SK-N-SH treated with all-trans-retinoic acid at 6 μM for 48 hours (cell line): ENCODE measurements around the gene TYW1B.
"Not testable (repeated sequence)": the region's sequence is repeated elsewhere in the genome, so short reads cannot be mapped to it uniquely, and the experiment has no call there.

ENCODE experiments used
- ATAC-seq: fragments of 200-7000 bp; cut with Tn5 transposase; 3 replicates; pipeline ENCODE4 v1.9.1; 2020; ENCODE audit warnings: mild to moderate bottlenecking, moderate library complexity
- ARNTL ChIP-seq: fragments of 450-650 bp; formaldehyde crosslinking; IDR thresholded peaks from 2 replicates; pipeline ENCODE4 v1.5.0; 2020; ENCODE audit warnings: low read depth, mild to moderate bottlenecking, moderate library complexity, borderline replicate concordance
- BACH2 ChIP-seq: fragments of 250-450 bp; sonication (Bioruptor Pico); IDR thresholded peaks from 2 replicates; pipeline ENCODE4 v1.9.0; 2021; ENCODE audit warnings: mild to moderate bottlenecking, borderline replicate concordance
- CSDC2 ChIP-seq: fragments of 250-450 bp; sonication (Bioruptor Pico); IDR thresholded peaks from 2 replicates; pipeline ENCODE4 v1.5.0; 2020; ENCODE audit warnings: mild to moderate bottlenecking, moderate library complexity
- CSRNP3 ChIP-seq: fragments of 250-450 bp; sonication (Bioruptor Pico); IDR thresholded peaks from 2 replicates; pipeline ENCODE4 v1.5.1; 2021; ENCODE audit warnings: mild to moderate bottlenecking, moderate library complexity
- ESRRG ChIP-seq: fragments of 250-450 bp; sonication (Bioruptor Pico); IDR thresholded peaks from 2 replicates; pipeline ENCODE4 v1.6.1; 2021; ENCODE audit warnings: mild to moderate bottlenecking
- GLIS3 ChIP-seq: fragments of 250-450 bp; sonication (Bioruptor Pico); IDR thresholded peaks from 2 replicates; pipeline ENCODE4 v1.5.0; 2020; ENCODE audit warnings: mild to moderate bottlenecking, moderate library complexity
- ISL1 ChIP-seq: fragments of 250-450 bp; sonication (Bioruptor Pico); IDR thresholded peaks from 2 replicates; pipeline ENCODE4 v2.1.2; 2022; ENCODE audit warnings: mild to moderate bottlenecking, moderate library complexity
- POU6F1 ChIP-seq: fragments of 250-450 bp; sonication (Bioruptor Pico); IDR thresholded peaks from 2 replicates; pipeline ENCODE4 v1.8.0; 2021; ENCODE audit warnings: low read depth, mild to moderate bottlenecking, moderate library complexity, borderline replicate concordance
- PPARA ChIP-seq: fragments of 250-450 bp; sonication (Bioruptor Pico); IDR thresholded peaks from 2 replicates; pipeline ENCODE4 v1.5.0; 2020; ENCODE audit warnings: mild to moderate bottlenecking, borderline replicate concordance
- RARB ChIP-seq: fragments of 250-450 bp; sonication (Bioruptor Pico); IDR thresholded peaks from 2 replicates; pipeline ENCODE4 v1.8.0; 2021; ENCODE audit warnings: mild to moderate bottlenecking, moderate library complexity
- SNAI2 ChIP-seq: fragments of 250-450 bp; sonication (Bioruptor Pico); IDR thresholded peaks from 2 replicates; pipeline ENCODE4 v1.5.0; 2020; ENCODE audit warnings: mild to moderate bottlenecking, moderate library complexity
- TOX ChIP-seq: fragments of 250-450 bp; sonication (Bioruptor Pico); IDR thresholded peaks from 2 replicates; pipeline ENCODE4 v1.8.0; 2021; ENCODE audit warnings: mild to moderate bottlenecking, moderate library complexity, borderline replicate concordance
- ZC3H10 ChIP-seq: fragments of 250-450 bp; sonication (Bioruptor Pico); IDR thresholded peaks from 2 replicates; pipeline ENCODE4 v1.5.1; 2021; ENCODE audit warnings: mild to moderate bottlenecking, moderate library complexity
- ZFP3 ChIP-seq: fragments of 250-450 bp; sonication (Bioruptor Pico); IDR thresholded peaks from 2 replicates; pipeline ENCODE4 v1.5.0; 2020; ENCODE audit warnings: mild to moderate bottlenecking, moderate library complexity
- ZFP30 ChIP-seq: fragments of 450-650 bp; formaldehyde crosslinking; IDR thresholded peaks from 2 replicates; pipeline ENCODE4 v1.5.0; 2022; ENCODE audit warnings: mild to moderate bottlenecking, moderate library complexity
- ZNF70 ChIP-seq: fragments of 450-650 bp; formaldehyde crosslinking; IDR thresholded peaks from 2 replicates; pipeline ENCODE4 v1.5.0; 2020; ENCODE audit warnings: mild to moderate bottlenecking, moderate library complexity
- ZNF8 ChIP-seq: fragments of 450-650 bp; formaldehyde crosslinking; IDR thresholded peaks from 2 replicates; pipeline ENCODE4 v1.5.0; 2020; ENCODE audit warnings: mild to moderate bottlenecking, moderate library complexity
- TF ChIP-seq, protein P1 (sequence below): fragments of 250-450 bp; sonication (Bioruptor Pico); IDR thresholded peaks from 2 replicates; pipeline ENCODE4 v1.8.0; 2020; ENCODE audit warnings: mild to moderate bottlenecking, moderate library complexity, borderline replicate concordance
- TF ChIP-seq, protein P2 (sequence below): fragments of 250-450 bp; sonication (Bioruptor Pico); IDR thresholded peaks from 2 replicates; pipeline ENCODE4 v1.5.1; 2020; ENCODE audit warnings: low read depth, mild to moderate bottlenecking, moderate library complexity
- TF ChIP-seq, protein P3 (sequence below): fragments of 250-450 bp; sonication (Bioruptor Pico); IDR thresholded peaks from 2 replicates; pipeline ENCODE4 v1.5.0; 2020; ENCODE audit warnings: mild to moderate bottlenecking, moderate library complexity

TYW1B gene

DNA sequence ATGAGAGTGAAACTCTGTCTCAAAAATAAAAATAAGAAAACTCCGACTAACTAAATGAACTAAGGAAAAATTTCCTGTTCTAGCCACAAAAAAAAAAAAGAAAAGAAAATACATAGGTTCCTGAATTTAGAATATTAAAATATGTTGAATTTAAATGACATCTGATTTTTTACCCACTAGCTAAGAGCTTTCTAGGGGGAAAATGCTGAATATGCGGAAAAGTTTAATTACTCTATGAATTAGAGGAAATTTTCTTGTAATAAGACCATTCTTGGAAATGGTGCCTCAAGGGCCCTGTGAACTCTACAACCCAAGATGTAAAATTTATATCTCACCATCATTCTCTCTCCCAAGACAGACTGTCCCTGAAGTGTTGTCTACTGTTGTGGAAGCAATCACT lies 250.9 kb downstream of the TYW1B start:
- no peak for TF ChIP-seq ESRRG
- no peak for TF ChIP-seq TOX (CRISPR knock-in tag)
- no peak for TF ChIP-seq ZFP3 (CRISPR knock-in tag)
- no peak for TF ChIP-seq SNAI2
- no peak for TF ChIP-seq ARNTL (CRISPR knock-in tag)
- TF ChIP-seq ISL1 (CRISPR knock-in tag): no peak
- TF ChIP-seq POU6F1 (CRISPR knock-in tag): no peak
- TF ChIP-seq, protein P1, sequence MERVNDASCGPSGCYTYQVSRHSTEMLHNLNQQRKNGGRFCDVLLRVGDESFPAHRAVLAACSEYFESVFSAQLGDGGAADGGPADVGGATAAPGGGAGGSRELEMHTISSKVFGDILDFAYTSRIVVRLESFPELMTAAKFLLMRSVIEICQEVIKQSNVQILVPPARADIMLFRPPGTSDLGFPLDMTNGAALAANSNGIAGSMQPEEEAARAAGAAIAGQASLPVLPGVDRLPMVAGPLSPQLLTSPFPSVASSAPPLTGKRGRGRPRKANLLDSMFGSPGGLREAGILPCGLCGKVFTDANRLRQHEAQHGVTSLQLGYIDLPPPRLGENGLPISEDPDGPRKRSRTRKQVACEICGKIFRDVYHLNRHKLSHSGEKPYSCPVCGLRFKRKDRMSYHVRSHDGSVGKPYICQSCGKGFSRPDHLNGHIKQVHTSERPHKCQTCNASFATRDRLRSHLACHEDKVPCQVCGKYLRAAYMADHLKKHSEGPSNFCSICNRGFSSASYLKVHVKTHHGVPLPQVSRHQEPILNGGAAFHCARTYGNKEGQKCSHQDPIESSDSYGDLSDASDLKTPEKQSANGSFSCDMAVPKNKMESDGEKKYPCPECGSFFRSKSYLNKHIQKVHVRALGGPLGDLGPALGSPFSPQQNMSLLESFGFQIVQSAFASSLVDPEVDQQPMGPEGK (CRISPR knock-in tag): no peak
- TF ChIP-seq ZC3H10 (CRISPR knock-in tag): no peak
- no peak for TF ChIP-seq ZNF8 (CRISPR knock-in tag)
- TF ChIP-seq RARB (CRISPR knock-in tag): no peak
- no peak for TF ChIP-seq BACH2
- no peak for TF ChIP-seq ZNF70 (CRISPR knock-in tag)
- TF ChIP-seq CSRNP3 (CRISPR knock-in tag): no peak
- TF ChIP-seq PPARA (CRISPR knock-in tag): no peak
- no peak for TF ChIP-seq ZFP30 (CRISPR knock-in tag)
- TF ChIP-seq CSDC2 (CRISPR knock-in tag): no peak
- TF ChIP-seq, protein P2, sequence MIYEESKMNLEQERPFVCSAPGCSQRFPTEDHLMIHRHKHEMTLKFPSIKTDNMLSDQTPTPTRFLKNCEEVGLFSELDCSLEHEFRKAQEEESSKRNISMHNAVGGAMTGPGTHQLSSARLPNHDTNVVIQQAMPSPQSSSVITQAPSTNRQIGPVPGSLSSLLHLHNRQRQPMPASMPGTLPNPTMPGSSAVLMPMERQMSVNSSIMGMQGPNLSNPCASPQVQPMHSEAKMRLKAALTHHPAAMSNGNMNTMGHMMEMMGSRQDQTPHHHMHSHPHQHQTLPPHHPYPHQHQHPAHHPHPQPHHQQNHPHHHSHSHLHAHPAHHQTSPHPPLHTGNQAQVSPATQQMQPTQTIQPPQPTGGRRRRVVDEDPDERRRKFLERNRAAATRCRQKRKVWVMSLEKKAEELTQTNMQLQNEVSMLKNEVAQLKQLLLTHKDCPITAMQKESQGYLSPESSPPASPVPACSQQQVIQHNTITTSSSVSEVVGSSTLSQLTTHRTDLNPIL (CRISPR knock-in tag): no peak
- TF ChIP-seq GLIS3 (CRISPR knock-in tag): no peak
- TF ChIP-seq, protein P3, sequence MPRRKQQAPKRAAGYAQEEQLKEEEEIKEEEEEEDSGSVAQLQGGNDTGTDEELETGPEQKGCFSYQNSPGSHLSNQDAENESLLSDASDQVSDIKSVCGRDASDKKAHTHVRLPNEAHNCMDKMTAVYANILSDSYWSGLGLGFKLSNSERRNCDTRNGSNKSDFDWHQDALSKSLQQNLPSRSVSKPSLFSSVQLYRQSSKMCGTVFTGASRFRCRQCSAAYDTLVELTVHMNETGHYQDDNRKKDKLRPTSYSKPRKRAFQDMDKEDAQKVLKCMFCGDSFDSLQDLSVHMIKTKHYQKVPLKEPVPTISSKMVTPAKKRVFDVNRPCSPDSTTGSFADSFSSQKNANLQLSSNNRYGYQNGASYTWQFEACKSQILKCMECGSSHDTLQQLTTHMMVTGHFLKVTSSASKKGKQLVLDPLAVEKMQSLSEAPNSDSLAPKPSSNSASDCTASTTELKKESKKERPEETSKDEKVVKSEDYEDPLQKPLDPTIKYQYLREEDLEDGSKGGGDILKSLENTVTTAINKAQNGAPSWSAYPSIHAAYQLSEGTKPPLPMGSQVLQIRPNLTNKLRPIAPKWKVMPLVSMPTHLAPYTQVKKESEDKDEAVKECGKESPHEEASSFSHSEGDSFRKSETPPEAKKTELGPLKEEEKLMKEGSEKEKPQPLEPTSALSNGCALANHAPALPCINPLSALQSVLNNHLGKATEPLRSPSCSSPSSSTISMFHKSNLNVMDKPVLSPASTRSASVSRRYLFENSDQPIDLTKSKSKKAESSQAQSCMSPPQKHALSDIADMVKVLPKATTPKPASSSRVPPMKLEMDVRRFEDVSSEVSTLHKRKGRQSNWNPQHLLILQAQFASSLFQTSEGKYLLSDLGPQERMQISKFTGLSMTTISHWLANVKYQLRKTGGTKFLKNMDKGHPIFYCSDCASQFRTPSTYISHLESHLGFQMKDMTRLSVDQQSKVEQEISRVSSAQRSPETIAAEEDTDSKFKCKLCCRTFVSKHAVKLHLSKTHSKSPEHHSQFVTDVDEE (CRISPR knock-in tag): no peak
- no peak for ATAC-seq

DNA sequence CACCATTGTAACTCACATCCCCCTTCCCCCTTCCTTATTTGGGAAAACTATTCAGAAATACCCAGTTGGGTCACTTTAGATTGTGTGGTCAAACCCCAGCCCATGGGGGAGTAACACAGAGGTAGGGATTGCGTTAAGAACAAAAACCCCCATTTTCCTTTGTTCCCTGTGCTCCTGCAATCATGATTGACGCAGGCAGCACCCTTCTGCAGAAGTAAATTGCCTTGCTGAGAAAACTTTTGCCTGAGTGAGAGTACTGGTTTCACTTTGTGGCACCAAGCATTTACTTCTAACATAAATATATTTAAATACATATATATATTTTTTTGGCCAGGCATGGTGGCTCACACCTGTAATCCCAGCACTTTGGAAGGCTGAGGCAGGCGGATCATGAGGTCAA lies 266.0 kb downstream of the TYW1B start:
- not testable (repeated sequence) for ATAC-seq

GRCh38 chr7:72559546-72559945 lies 268.5 kb downstream of the TYW1B start:
- not testable (repeated sequence) for ATAC-seq

DNA sequence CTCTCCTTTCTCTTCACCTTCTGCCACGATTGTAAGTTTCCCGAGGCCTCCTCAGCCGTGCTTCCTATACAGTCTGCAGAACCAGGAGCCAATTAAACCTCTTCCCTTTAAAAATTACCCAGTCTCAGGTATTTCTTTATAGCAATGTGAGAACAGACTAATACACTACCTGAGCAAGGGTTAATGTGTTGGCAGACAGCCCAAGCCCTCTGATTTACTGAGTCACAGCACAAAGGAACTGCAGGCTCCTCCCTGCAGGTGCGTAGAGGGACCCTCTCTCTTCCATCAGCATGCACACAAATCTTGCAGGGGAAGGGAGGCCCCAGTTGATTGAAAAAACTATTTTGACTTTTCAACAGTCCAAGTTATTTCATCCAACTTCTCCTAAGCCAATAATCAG lies 271.3 kb downstream of the TYW1B start:
- ATAC-seq: not testable (repeated sequence)

DNA sequence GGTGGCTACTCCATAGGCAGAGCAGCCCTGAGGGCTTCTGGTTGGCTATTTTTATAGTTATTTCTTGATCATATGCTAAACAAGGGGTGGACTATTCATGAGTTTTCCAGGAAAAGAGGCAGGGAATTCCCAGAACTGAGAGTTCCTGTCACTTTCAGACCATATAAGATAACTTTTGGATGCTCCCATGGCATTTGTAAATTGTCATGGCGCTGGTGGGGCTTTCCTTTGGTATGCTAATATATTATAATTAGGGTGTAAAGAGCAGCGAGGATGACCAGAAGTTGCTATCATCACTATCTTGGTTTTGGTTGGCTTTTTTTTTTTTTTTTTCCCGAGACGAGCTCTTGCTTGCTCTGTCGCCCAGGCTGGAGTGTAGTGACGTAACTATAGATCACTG lies 272.8 kb downstream of the TYW1B start:
- ATAC-seq: not testable (repeated sequence)

GRCh38 chr7:72554401-72554800 lies 273.6 kb downstream of the TYW1B start:
- ATAC-seq: not testable (repeated sequence)

GRCh38 chr7:72550454-72550853 lies 277.5 kb downstream of the TYW1B start:
- not testable (repeated sequence) for ATAC-seq

DNA sequence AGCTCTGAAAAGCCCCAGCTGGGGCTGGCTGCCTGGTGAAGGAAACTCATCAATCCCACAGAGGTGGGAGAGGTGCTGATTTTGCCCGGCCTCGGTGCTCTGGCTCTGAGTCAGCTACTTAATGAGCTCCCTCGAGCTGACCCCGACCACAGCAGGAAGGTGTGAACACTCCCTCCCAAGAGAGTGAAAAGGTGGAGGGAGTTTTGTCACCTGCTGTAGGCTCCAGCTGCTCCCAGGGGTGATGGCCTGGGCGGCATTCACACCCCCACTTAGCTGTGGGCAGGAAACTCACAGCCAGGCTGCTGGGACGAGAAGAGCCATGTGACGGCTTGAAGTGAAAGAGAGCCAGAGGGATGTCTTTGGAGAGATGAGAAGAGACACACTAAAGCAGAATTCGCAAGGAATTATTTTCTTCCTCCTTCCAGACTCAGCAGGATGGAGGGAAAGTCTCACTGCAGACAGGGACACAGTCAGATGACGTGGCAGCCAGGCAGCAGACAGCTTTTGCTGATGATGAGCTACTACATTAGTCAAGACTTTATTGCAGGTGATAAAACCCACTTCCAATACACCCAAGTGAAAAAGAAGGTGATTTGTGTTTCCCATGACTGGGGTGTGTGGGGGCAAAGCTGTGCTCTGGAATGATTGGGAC lies 281.3 kb downstream of the TYW1B start:
- not testable (repeated sequence) for ATAC-seq

DNA sequence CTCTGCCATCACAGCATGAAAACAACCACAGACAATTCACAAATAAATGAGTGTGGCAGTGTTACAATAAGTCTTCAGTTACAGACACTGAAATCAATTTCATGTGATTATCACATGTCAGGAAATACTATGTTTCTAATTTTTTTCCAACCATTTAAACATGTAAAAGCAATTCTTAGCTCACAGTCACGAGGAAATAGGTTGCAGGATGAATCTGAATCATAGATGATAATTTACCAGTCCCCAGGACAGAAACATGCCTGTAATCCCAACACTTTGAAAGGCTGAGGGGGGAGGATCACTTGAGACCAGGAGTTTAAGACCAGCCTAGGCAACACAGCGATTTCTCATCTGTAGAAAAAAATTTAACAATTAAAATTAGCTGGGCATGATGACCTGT lies 283.5 kb downstream of the TYW1B start:
- not testable (repeated sequence) for ATAC-seq
